GM23248 (cell line): ENCODE data around the gene PYY. TPM values are rescaled to one million over a fixed set of nuclear protein-coding genes. Genes with fewer than 3 reads are reported as not detected.
A peak's percentile ranks its signal among the peaks of the same experiment; 100 is the strongest.

Source experiments
- DNase-seq: peaks from one replicate; pipeline ENCODE4 v3.0.0-alpha.2; 2015
- H2AFZ ChIP-seq: fragments of 200-600 bp; sonication (generic); 2 replicates; pipeline ENCODE4 v1.6.1; 2016; ENCODE audit warnings: antibody characterized with exemption
- H3F3A ChIP-seq: fragments of 200-600 bp; sonication (generic); 2 replicates; pipeline ENCODE4 v1.6.1; 2016; ENCODE audit warnings: mild to moderate bottlenecking, antibody characterized with exemption, mixed run types; ENCODE audit not compliant: insufficient read depth
- H3K27ac ChIP-seq: fragments of 200-600 bp; sonication (generic); 2 replicates; pipeline ENCODE4 v1.5.1; 2016; ENCODE audit warnings: mild to moderate bottlenecking
- H3K27me3 ChIP-seq: fragments of 200-600 bp; sonication (generic); replicated peaks from 2 replicates; pipeline ENCODE4 v1.6.1; 2016; ENCODE audit warnings: mild to moderate bottlenecking; ENCODE audit not compliant: insufficient read depth
- H3K36me3 ChIP-seq: fragments of 200-600 bp; sonication (generic); 2 replicates; pipeline ENCODE4 v1.6.1; 2016; ENCODE audit warnings: low read depth, mild to moderate bottlenecking
- H3K4me1 ChIP-seq: fragments of 200-600 bp; sonication (generic); 2 replicates; pipeline ENCODE4 v1.6.1; 2016; ENCODE audit warnings: mild to moderate bottlenecking; ENCODE audit not compliant: insufficient read depth
- H3K4me2 ChIP-seq: fragments of 200-600 bp; sonication (generic); one replicate; pipeline ENCODE4 v1.6.1; 2016; ENCODE audit warnings: mild to moderate bottlenecking; ENCODE audit not compliant: unreplicated experiment
- H3K4me3 ChIP-seq: fragments of 200-600 bp; sonication (generic); 2 replicates; pipeline ENCODE4 v1.5.1; 2016; ENCODE audit warnings: mild to moderate bottlenecking
- H3K79me2 ChIP-seq: fragments of 200-600 bp; sonication (generic); 2 replicates; pipeline ENCODE4 v1.6.1; 2016; ENCODE audit warnings: mild to moderate bottlenecking; ENCODE audit not compliant: insufficient read depth
- H3K9ac ChIP-seq: fragments of 200-600 bp; sonication (generic); 2 replicates; pipeline ENCODE4 v1.6.1; 2016; ENCODE audit warnings: mild to moderate bottlenecking
- H3K9me2 ChIP-seq: fragments of 200-600 bp; sonication (generic); 2 replicates; pipeline ENCODE4 v1.6.1; 2016; ENCODE audit warnings: mixed run types, mild to moderate bottlenecking, moderate library complexity; ENCODE audit not compliant: insufficient read depth
- H3K9me3 ChIP-seq: fragments of 200-600 bp; sonication (generic); one replicate; pipeline ENCODE4 v1.6.1; 2017; ENCODE audit warnings: low read depth
- H4K20me1 ChIP-seq: fragments of 200-600 bp; sonication (generic); 2 replicates; pipeline ENCODE4 v1.6.0; 2016; ENCODE audit not compliant: insufficient read depth
- EZH2 ChIP-seq: fragments of 200-600 bp; sonication (generic); IDR thresholded peaks from 2 replicates; pipeline ENCODE4 v1.6.1; 2018; ENCODE audit warnings: antibody characterized with exemption, mild to moderate bottlenecking; ENCODE audit not compliant: insufficient read depth, poor library complexity, severe bottlenecking
- EZH2phosphoT487 ChIP-seq: fragments of 200-600 bp; sonication (generic); IDR thresholded peaks from 2 replicates; pipeline ENCODE4 v1.6.1; 2018; ENCODE audit warnings: antibody characterized with exemption, moderate library complexity, mild to moderate bottlenecking, low read depth; ENCODE audit not compliant: insufficient read depth
- WGBS, 2 experiments: methylation state at CpG; one replicate each; pipeline ENCODE4 v1.1.6; 2015 to 2017; ENCODE audit warnings: low lambda C conversion rate in 2 of 2, low coverage in 1 of 2; ENCODE audit errors: missing lambda C conversion rate in 2 of 2; 5-methylcytosine and 5-hydroxymethylcytosine counted together
- in situ Hi-C: fragments of 300-500 bp; cut with MboI; formaldehyde crosslinking; loops from 2 replicates; pipeline ENCODE4 v1.15.0; 2020
- polyA plus RNA-seq: library from polyadenylated mRNA; unstranded; fragments of >200 nt; fragmentation: Nextera tagmentation; extraction: Ambion mirVana; gene quantifications from 2 replicates; pipeline ENCODE4 v1.2.1, GENCODE V29; 2016
- total RNA-seq: library from RNA; depleted of rRNA; stranded (reverse); fragments of >200 nt; shearing (Covaris generic); gene quantifications from 2 replicates; pipeline ENCODE4 v1.2.3, GENCODE V29; 2014

Gene PYY
- total and polyA plus RNA-seq, 2 experiments from 2014 or later = not detected

DNA sequence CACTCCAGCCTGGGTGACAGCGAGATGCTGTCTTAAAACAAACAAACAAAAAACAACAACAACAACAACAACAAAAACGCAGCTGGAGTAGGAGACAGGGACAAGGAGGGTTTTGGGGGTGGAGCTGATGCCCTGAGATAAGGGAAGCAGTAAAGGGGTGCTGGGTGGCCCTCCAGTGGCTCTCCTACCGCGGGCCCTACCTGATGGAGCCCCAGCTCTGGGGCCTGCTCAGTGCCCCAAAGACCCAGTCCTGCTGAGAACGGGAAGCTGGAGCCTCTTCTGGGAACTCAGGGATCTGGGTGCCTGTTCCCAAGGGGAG lies 29.4 kb upstream of the PYY start:
- H4K20me1 ChIP-seq = no peaks in the 10 kb centered on the region
- no peak overlapping the region for H2AFZ ChIP-seq
- H3F3A ChIP-seq = no peaks in the 10 kb centered on the region
- H3K79me2 ChIP-seq = no peaks in the 10 kb centered on the region
- no peaks in the 10 kb centered on the region for H3K36me3 ChIP-seq
- WGBS, 2 experiments = 29 to 39% methylated on average over 5 of the region's 5 CpGs
- no peak overlapping the region for H3K4me3 ChIP-seq
- H3K4me1 ChIP-seq = no peaks in the 10 kb centered on the region
- no peak overlapping the region for H3K27ac ChIP-seq
- no peak overlapping the region for H3K4me2 ChIP-seq
- no peak overlapping the region for H3K9ac ChIP-seq
- TF ChIP-seq EZH2 = peak; percentile 12
- TF ChIP-seq EZH2phosphoT487 = no peak
- H3K9me2 ChIP-seq = no peaks in the 10 kb centered on the region
- in situ Hi-C loops = no loop called here
- DNase-seq = no peak
- H3K27me3 ChIP-seq = peaks cover 51% of the 10 kb centered on the region
- no peaks in the 10 kb centered on the region for H3K9me3 ChIP-seq

DNA sequence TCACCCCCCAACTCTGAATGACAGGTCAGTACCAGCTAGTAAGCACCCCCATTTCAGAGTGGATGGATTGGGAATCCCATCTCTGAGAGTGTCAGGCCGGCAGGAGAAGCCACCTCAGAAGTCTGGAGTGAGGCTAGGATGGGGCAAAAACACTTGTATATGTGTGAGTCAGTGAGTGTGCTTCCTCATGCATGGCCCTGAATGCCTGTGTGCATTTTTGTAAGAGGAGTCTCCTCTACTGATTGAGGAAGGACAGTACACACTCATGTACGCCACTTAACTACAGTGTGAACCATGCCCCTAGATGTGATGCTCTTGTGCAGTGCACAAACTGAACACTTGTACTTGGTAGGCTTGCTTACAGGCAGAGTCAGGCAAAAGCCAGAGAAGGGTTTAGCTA lies 28.4 kb upstream of the PYY start:
- Histone ChIP-seq H3K27ac (no peak overlapping the region), H2AFZ (no peak overlapping the region), H3K27me3 (peaks cover 60% of the 10 kb centered on the region), H3K4me2 (no peak overlapping the region), H3K4me1 (no peaks in the 10 kb centered on the region), H3K4me3 (no peak overlapping the region), H3K9me2 (no peaks in the 10 kb centered on the region), H3F3A (no peaks in the 10 kb centered on the region), H4K20me1 (no peaks in the 10 kb centered on the region), H3K9ac (no peak overlapping the region), H3K36me3 (no peaks in the 10 kb centered on the region), H3K9me3 (no peaks in the 10 kb centered on the region), H3K79me2 (no peaks in the 10 kb centered on the region)
- WGBS, 2 experiments = 94 to 98% methylated on average over 2 of the region's 2 CpGs
- no peak for DNase-seq
- in situ Hi-C loops = no loop called here
- TF ChIP-seq EZH2 (no peak), EZH2phosphoT487 (no peak)

DNA sequence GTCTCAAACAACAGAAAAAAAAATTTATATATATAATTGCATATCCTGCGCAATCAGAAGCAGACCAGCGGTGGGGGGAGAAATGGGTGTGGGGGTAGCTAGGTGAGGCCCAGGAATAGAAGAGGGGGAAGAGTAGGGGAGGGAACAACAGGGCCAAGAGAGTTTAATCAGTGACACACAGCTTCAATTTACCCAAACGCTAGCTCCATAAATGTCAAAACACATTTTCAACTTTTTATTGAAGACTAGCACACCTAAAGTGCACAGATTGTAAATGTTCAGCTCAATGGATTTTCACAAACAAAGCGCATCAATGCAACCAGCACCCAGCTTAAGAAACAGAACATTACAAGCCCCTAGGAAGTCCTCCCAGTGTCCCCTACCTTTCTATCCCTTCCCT lies 25.9 kb upstream of the PYY start:
- Histone ChIP-seq H3K4me1 (no peaks in the 10 kb centered on the region), H3F3A (no peaks in the 10 kb centered on the region), H3K27me3 (peaks cover 54% of the 10 kb centered on the region), H3K27ac (no peak overlapping the region), H3K4me3 (no peak overlapping the region), H3K36me3 (no peaks in the 10 kb centered on the region), H3K9ac (no peak overlapping the region), H3K9me2 (no peaks in the 10 kb centered on the region), H3K4me2 (no peak overlapping the region), H2AFZ (no peak overlapping the region), H3K9me3 (no peaks in the 10 kb centered on the region), H3K79me2 (no peaks in the 10 kb centered on the region), H4K20me1 (no peaks in the 10 kb centered on the region)
- WGBS, 2 experiments = 53 to 57% methylated on average over 4 of the region's 4 CpGs
- TF ChIP-seq EZH2phosphoT487 (no peak), EZH2 (no peak)
- in situ Hi-C loops = no loop called here
- DNase-seq = no peak

DNA sequence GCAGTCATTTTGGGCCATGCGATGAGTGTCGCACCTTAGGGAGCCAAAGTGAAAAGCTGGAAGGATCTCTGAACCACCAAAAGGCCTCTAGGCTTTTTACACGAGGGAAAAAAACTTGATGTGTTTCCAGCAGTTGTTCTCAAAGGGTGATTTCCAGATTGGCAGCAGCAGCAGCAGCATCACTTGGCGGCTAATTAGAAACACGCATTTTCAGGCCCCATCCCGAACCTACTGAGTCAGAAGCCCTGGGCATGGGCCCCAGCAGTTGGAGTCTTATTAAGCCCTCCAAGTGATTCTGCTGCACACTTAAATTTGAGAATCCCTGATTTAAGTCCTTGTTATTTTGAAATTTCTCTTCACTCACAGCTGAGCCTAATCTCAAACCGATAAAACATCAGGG lies 25.3 kb upstream of the PYY start:
- in situ Hi-C loops = no loop called here
- Histone ChIP-seq H3K9ac (no peak overlapping the region), H3F3A (no peaks in the 10 kb centered on the region; the same call in 1 of the 2 replicates), H3K4me1 (no peaks in the 10 kb centered on the region), H2AFZ (no peak overlapping the region), H3K36me3 (no peaks in the 10 kb centered on the region), H3K4me3 (no peak overlapping the region), H3K27ac (no peak overlapping the region), H3K9me2 (no peaks in the 10 kb centered on the region), H3K27me3 (peaks cover 54% of the 10 kb centered on the region), H3K9me3 (no peaks in the 10 kb centered on the region), H3K79me2 (no peaks in the 10 kb centered on the region), H3K4me2 (no peak overlapping the region), H4K20me1 (no peaks in the 10 kb centered on the region)
- WGBS, 2 experiments = 14 to 17% methylated on average over 7 of the region's 7 CpGs
- TF ChIP-seq EZH2phosphoT487 (no peak), EZH2 (no peak)
- peak; percentile 55 for DNase-seq

DNA sequence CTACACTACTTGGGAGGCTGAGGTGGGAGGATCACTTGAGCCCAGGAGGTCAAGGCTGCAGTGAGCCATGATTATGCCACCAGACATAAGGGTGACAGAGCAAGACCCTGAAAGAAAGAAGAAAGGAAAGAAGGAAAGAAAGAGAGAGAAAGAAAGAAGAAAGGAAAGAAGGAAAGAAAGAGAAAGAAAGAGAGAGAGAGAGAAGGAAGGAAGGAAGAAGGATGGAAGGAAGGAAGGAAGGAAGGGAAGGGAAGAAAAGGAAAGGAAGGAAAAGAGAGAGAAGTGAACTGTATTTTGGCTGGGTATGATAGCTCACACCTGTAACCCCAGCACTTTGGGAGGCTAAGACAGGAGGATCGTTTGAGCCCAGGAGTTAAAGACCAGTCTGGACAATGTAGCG lies 24.3 kb upstream of the PYY start:
- H3K27ac ChIP-seq = no peak overlapping the region
- no peak for TF ChIP-seq EZH2phosphoT487
- TF ChIP-seq EZH2 = no peak
- H3F3A ChIP-seq = no peaks in the 10 kb centered on the region; the same call in 1 of the 2 replicates
- 79 to 92% methylated on average over 2 of the region's 2 CpGs for WGBS, 2 experiments
- H3K9me3 ChIP-seq = no peaks in the 10 kb centered on the region
- H3K9me2 ChIP-seq = no peaks in the 10 kb centered on the region
- no peak overlapping the region for H3K4me3 ChIP-seq
- peaks cover 49% of the 10 kb centered on the region for H3K27me3 ChIP-seq
- no peak overlapping the region for H3K4me2 ChIP-seq
- in situ Hi-C loops = no loop called here
- H3K36me3 ChIP-seq = no peaks in the 10 kb centered on the region
- H3K4me1 ChIP-seq = no peaks in the 10 kb centered on the region
- no peaks in the 10 kb centered on the region for H4K20me1 ChIP-seq
- H3K79me2 ChIP-seq = no peaks in the 10 kb centered on the region
- no peak overlapping the region for H2AFZ ChIP-seq
- no peak overlapping the region for H3K9ac ChIP-seq
- no peak for DNase-seq
